Left ventricle myocardium inferior (tissue), 1 donor: ENCODE measurements around the gene CORO6. TPM values are rescaled to one million over a fixed set of nuclear protein-coding genes. Genes with fewer than 3 reads are reported as not detected.
A peak's percentile ranks its signal among the peaks of the same experiment; 100 is the strongest.

ENCODE experiments used
- DNase-seq: peaks from one replicate; pipeline ENCODE4 v3.0.0-alpha.2; 2020
- H3K27ac ChIP-seq: fragments of 200-600 bp; replicated peaks from 2 replicates; pipeline ENCODE4 v1.8.0; 2021
- H3K27me3 ChIP-seq: fragments of 200-600 bp; 2 replicates; pipeline ENCODE4 v1.8.0; 2021; ENCODE audit warnings: low read depth
- H3K36me3 ChIP-seq: fragments of 200-600 bp; 2 replicates; pipeline ENCODE4 v1.8.0; 2021
- H3K4me1 ChIP-seq: fragments of 200-600 bp; 2 replicates; pipeline ENCODE4 v1.8.0; 2021
- H3K4me3 ChIP-seq: fragments of 200-600 bp; 2 replicates; pipeline ENCODE4 v1.8.0; 2021; ENCODE audit warnings: mild to moderate bottlenecking, moderate library complexity
- H3K9me3 ChIP-seq: fragments of 200-600 bp; replicated peaks from 2 replicates; pipeline ENCODE4 v1.8.0; 2021
- intact Hi-C: fragments of 100-400 bp; cut with micrococcal nuclease; formaldehyde crosslinking; loops from one replicate; pipeline ENCODE4 v1.11.0; 2022
- total RNA-seq: library from RNA; stranded (reverse); fragmentation: NEBNext Ultra II Directional; extraction: Animal tissue kit (Norgen Biotek cat#: 25700); gene quantifications from one replicate; pipeline ENCODE4 v1.2.1, GENCODE V29; 2021
- TF ChIP-seq, protein P1 (sequence below): fragments of 200-600 bp; IDR thresholded peaks from 2 replicates; pipeline ENCODE4 v1.8.0; 2021; ENCODE audit warnings: antibody characterized with exemption, mild to moderate bottlenecking, borderline replicate concordance
- donor health status: DM: no; HTN: yes; CAD: no; lungs with severe emphysema.

The CORO6 gene
- total RNA-seq, 1 donor from 2014 or later: 101 TPM

DNA sequence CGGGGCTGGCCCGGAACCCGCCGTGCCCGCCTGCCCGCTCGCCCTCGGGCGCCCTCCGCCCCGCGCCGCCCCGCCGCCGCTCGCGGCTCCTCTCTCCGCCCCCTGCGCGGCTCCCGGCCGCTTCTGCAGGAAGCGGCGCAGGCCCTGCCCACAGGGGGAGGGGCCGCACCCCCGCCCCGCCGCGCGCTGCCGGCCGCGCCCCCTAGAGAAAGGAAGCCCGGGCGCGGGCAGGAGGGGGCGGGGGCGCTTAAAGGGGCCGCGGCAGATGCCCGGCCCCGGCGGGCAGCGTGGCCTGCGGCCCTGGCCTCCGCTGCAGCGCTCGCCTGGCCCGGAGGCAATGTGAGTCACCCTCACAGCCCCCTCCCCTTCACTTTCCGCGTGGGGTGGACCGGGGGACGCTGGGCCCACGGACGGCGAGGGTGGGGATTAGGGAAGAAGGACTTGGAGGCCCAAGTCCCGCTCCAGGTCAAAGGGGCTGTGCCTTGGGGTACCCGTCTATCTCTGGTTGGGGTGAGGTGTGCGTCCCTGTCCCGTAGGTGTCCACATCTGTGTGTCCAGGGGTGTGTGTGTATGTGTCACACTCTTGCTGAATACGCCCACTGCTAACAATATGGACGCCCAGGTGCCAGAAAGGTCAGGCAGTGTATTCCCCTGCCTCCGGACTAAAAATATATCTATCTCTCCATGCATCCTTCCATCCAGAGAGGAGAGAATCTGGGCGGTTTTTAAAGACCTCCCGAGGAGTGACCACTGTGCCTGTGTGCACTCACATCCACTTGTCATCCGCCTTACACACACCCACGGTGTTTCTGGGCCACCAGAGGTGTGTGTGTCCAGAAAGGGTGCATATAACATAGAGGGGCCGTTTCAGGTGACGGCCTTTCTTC, 32.9 kb downstream of the CORO6 start, which contains the start of gene GIT1:
Gene GIT1 (minus strand): TSS at position 125 of the 887 bp plus-strand sequence. CDS start 270 bp downstream, outside the sequence.
- peak within 1 kb of the TSS; percentile 95 for H3K4me3 ChIP-seq
- intact Hi-C loops: no loop called here
- no peaks in the 10 kb centered on the region for H3K36me3 ChIP-seq
- no peaks in the 10 kb centered on the region for H3K9me3 ChIP-seq
- peaks cover 88% of the 10 kb centered on the region for H3K4me1 ChIP-seq
- H3K27ac ChIP-seq: peak within 1 kb of the TSS; percentile 93
- DNase-seq: peak; percentile 89
- TF ChIP-seq, protein P1, sequence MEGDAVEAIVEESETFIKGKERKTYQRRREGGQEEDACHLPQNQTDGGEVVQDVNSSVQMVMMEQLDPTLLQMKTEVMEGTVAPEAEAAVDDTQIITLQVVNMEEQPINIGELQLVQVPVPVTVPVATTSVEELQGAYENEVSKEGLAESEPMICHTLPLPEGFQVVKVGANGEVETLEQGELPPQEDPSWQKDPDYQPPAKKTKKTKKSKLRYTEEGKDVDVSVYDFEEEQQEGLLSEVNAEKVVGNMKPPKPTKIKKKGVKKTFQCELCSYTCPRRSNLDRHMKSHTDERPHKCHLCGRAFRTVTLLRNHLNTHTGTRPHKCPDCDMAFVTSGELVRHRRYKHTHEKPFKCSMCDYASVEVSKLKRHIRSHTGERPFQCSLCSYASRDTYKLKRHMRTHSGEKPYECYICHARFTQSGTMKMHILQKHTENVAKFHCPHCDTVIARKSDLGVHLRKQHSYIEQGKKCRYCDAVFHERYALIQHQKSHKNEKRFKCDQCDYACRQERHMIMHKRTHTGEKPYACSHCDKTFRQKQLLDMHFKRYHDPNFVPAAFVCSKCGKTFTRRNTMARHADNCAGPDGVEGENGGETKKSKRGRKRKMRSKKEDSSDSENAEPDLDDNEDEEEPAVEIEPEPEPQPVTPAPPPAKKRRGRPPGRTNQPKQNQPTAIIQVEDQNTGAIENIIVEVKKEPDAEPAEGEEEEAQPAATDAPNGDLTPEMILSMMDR: peak; percentile 13
- H3K27me3 ChIP-seq: no peaks in the 10 kb centered on the region

DNA sequence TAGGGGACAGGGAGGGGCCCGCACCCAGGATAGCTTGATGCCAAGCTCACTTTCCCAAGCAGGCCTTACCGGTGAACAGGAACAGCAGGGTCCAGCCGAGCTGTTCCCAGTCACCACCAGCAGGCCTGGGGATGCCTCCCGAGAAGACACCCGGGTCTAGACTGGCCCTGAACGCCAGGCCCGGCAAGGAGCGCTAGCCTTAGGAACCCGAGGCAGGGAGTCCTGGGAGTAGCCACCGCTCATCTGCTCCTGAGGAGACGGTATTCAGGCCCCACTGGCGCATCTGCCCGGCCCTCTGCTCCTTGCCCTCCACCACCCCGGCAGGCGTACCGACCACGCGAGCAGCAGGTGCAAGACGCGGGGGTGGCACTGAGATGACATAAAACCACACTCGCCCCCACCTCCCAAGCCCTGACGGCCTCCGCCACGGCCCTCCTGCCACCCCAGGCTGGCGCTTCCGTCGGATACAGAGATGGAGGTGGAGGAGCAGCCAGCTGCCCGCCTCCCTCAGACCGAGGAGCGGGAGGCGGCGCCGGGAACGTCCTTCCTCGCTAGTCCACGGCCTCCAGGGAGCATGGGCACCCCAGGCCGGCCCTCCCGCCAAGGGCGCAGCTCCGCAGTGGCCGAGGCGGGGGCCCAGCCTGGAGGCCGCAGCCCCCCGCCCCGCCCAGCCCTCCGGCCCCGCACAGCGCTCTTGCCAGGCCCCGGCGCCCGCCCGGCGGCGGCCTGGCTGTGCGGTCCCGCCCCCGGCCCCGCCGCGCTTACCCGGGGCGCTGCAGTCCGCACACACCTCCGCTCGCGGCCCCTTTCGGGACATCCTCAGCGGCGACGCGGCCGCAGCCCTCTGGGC, 33.9 kb downstream of the CORO6 start:
- Histone ChIP-seq H3K4me3 (peak overlapping the region; percentile 95), H3K36me3 (no peaks in the 10 kb centered on the region), H3K4me1 (peaks cover 88% of the 10 kb centered on the region), H3K27me3 (no peaks in the 10 kb centered on the region), H3K27ac (peak overlapping the region; percentile 93), H3K9me3 (no peaks in the 10 kb centered on the region)
- TF ChIP-seq, protein P1: peak; percentile 8
- DNase-seq: no peak
- intact Hi-C loops: no loop called here

DNA sequence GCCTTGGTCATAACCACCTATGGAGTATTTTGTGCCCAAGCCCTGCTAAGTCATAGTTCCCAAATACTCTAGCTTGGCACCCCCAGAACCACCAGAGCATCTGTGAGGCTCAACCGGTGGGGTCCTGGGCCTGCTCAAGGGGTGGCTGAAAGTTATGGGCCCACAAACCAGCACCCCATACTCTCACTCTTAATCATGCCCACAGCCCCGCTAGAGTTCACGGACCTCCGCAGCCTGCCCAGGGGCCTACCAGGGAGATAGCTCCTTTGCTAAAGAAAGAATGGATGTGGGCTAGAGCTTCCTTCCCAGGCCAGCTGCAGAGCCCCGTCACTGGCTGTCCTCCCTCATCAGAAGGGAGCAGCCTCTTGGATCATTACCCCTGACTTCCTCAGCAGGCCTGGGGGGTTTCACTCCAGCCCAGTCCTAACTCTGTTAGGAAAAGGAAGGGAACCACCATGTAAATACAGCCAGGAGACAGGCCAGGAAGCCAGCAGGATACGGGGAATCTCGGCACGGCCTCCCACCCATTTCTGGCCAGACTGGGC, 34.6 kb downstream of the CORO6 start:
- H3K4me1 ChIP-seq: peaks cover 92% of the 10 kb centered on the region

DNA sequence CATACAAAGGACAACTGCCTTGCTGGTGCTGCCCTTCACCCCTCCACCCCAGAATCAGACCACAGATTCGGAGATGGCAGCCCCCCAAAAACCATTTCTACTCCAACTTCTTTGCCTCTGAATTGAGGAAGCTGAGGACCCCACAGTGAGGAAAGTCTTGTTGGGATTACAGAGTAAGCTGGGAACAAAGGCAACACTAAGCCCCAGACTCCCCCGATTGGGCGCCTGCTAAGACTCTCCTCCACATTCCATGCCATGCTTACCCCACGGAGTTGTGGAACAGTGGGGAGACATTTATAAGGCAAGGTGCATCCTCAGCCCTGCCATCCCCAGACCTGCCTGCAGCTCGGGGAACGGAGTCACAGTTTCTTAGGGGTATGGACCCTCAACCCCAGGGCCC, 35.1 kb downstream of the CORO6 start:
- peaks cover 93% of the 10 kb centered on the region for H3K4me1 ChIP-seq
- DNase-seq: no peak

More for the DNA sequence above, 34.6 kb downstream of the CORO6 start:
- Histone ChIP-seq H3K36me3 (peaks cover 3% of the 10 kb centered on the region), H3K27me3 (no peaks in the 10 kb centered on the region), H3K4me3 (peak overlapping the region; percentile 95), H3K27ac (peak overlapping the region; percentile 93), H3K9me3 (no peaks in the 10 kb centered on the region)
- TF ChIP-seq, protein P1: no peak
- intact Hi-C loops: no loop called here
- DNase-seq: no peak

More for the DNA sequence above, 35.1 kb downstream of the CORO6 start:
- Histone ChIP-seq H3K27ac (peak overlapping the region; percentile 93), H3K4me3 (peak overlapping the region; percentile 95), H3K27me3 (no peaks in the 10 kb centered on the region), H3K9me3 (no peaks in the 10 kb centered on the region), H3K36me3 (peaks cover 8% of the 10 kb centered on the region)
- TF ChIP-seq, protein P1: no peak
- intact Hi-C loops: no loop called here
